Endothelial cell (in vitro differentiated cells): ENCODE results near the gene SPATS2. TPM values are rescaled to one million over a fixed set of nuclear protein-coding genes. Genes with fewer than 3 reads are reported as not detected.

Experiments
- DNase-seq: peaks from one replicate; pipeline ENCODE4 v3.0.0; 2021; ENCODE audit warnings: low spot score
- H3K27ac Mint-ChIP-seq: one replicate; pipeline ENCODE4 v1.8.0; 2021; ENCODE audit warnings: mixed read lengths, inconsistent platforms; ENCODE audit not compliant: unreplicated experiment
- H3K27me3 Mint-ChIP-seq: one replicate; pipeline ENCODE4 v1.8.0; 2021; ENCODE audit warnings: mild to moderate bottlenecking, moderate library complexity, mixed read lengths, inconsistent platforms; ENCODE audit not compliant: unreplicated experiment
- H3K36me3 Mint-ChIP-seq: one replicate; pipeline ENCODE4 v1.8.0; 2021; ENCODE audit warnings: mild to moderate bottlenecking, low read depth, mixed read lengths, inconsistent platforms; ENCODE audit not compliant: unreplicated experiment
- H3K4me1 Mint-ChIP-seq: one replicate; pipeline ENCODE4 v1.8.0; 2021; ENCODE audit warnings: mild to moderate bottlenecking, mixed read lengths, inconsistent platforms; ENCODE audit not compliant: unreplicated experiment
- H3K4me3 Mint-ChIP-seq: one replicate; pipeline ENCODE4 v1.8.0; 2021; ENCODE audit warnings: mild to moderate bottlenecking, mixed read lengths, inconsistent platforms; ENCODE audit not compliant: unreplicated experiment
- H3K9me3 Mint-ChIP-seq: one replicate; pipeline ENCODE4 v1.8.0; 2021; ENCODE audit warnings: mixed read lengths, inconsistent platforms; ENCODE audit not compliant: unreplicated experiment
- total RNA-seq: library from RNA; stranded (reverse); fragmentation: NEBNext Ultra II Directional; extraction: Animal tissue kit (Norgen Biotek cat#: 25700); gene quantifications from one replicate; pipeline ENCODE4 v1.2.1, GENCODE V29; 2021; ENCODE audit not compliant: unreplicated experiment
- TF ChIP-seq, protein P1 (sequence below): fragments of 200-600 bp; sonication (generic); IDR thresholded peaks from one replicate; pipeline ENCODE4 v1.5.0; 2021; ENCODE audit warnings: antibody characterized with exemption; ENCODE audit not compliant: unreplicated experiment

Gene SPATS2
- total RNA-seq, 1 donor from 2014 or later: 37.3 TPM

DNA sequence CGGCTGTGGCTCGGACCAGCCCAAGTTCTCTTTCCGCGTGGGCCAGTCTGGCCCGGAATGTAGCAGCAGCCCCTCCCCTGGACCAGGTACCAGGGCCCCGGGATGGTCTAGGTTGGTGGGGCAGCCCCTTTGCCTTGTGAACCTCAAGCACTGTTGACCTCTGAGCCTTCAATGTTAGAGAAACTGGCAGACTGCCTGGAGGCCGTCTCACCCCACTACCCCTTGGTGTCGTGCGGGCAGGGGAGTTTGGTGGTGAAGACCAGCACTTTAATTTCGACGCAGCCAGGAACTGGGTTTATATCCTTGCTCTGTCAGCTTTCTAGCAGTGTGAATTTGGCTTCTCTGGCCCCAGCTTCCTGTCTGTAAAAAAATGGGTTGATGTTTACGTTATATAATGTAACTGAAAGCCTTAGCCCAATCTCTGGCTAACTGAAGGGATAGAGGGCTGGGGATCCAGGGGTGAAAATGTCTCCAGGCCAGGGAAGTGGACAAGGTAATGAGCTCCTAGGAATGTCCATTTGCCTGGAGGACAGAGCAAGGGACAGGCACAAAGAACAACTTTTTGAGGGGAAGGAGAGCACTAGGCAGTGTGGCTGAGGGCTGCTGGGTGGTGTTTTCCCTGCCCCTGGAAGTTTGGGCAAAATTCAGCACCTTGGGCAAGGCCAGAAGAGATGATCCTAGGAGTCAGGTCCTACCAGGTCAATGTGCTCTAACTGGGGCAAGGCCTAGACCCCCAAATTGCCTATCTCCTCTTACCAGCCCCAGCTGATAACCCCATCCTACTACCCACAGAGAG, 189.3 kb downstream of the SPATS2 start:
- H3K36me3 Mint-ChIP-seq: peaks cover 20% of the 10 kb centered on the region
- DNase-seq: no peak
- H3K27ac Mint-ChIP-seq: no peak overlapping the region
- H3K4me3 Mint-ChIP-seq: no peak overlapping the region
- TF ChIP-seq, protein P1, sequence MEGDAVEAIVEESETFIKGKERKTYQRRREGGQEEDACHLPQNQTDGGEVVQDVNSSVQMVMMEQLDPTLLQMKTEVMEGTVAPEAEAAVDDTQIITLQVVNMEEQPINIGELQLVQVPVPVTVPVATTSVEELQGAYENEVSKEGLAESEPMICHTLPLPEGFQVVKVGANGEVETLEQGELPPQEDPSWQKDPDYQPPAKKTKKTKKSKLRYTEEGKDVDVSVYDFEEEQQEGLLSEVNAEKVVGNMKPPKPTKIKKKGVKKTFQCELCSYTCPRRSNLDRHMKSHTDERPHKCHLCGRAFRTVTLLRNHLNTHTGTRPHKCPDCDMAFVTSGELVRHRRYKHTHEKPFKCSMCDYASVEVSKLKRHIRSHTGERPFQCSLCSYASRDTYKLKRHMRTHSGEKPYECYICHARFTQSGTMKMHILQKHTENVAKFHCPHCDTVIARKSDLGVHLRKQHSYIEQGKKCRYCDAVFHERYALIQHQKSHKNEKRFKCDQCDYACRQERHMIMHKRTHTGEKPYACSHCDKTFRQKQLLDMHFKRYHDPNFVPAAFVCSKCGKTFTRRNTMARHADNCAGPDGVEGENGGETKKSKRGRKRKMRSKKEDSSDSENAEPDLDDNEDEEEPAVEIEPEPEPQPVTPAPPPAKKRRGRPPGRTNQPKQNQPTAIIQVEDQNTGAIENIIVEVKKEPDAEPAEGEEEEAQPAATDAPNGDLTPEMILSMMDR: no peak
- peaks cover 6% of the 10 kb centered on the region for H3K4me1 Mint-ChIP-seq
- peaks cover 13% of the 10 kb centered on the region for H3K27me3 Mint-ChIP-seq
- H3K9me3 Mint-ChIP-seq: no peaks in the 10 kb centered on the region

DNA sequence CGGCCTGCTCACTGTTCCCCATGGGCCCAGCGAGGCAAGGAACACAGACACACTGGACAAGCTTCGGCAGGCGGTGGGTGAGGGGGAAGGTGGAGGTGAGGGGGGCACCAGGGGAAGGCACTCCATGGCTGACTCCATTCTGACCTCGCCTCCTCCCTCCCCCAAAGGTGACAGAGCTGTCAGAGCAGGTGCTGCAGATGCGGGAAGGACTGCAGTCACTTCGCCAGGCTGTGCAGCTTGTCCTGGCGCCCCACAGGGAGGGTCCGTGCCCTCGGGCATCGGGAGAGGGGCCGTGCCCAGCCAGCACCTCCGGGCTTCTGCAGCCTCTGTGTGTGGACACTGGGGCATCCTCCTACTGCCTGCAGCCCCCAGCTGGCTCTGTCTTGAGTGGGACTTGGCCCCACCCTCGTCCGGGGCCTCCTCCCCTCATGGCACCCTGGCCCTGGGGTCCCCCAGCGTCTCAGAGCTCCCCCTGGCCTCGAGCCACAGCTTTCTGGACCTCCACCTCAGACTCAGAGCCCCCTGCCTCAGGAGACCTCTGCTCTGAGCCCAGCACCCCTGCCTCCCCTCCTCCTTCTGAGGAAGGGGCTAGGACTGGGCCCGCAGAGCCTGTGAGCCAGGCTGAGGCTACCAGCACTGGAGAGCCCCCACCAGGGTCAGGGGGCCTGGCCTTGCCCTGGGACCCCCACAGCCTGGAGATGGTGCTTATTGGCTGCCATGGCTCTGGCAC, 190.1 kb downstream of the SPATS2 start:
- Mint-ChIP-seq H3K9me3 (no peaks in the 10 kb centered on the region), H3K4me3 (no peak overlapping the region), H3K27ac (no peak overlapping the region), H3K4me1 (peaks cover 6% of the 10 kb centered on the region), H3K36me3 (peaks cover 23% of the 10 kb centered on the region), H3K27me3 (peaks cover 13% of the 10 kb centered on the region)
- DNase-seq: no peak
- TF ChIP-seq, protein P1: no peak

DNA sequence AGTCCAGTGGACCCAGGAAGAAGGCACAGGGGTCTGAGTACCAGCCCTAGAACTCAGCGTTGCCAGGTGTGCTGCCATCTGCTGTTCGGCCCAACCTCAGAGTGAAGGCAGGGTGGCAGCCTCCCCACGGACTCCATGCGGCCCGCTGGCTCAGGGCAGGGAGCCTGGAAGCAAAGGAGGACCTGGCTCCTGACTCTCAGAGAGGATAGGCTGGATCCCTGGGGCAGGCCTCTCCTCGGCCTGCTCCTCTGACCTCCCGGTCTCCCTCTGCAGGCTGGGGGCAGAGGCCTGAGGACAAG, 190.6 kb downstream of the SPATS2 start:
- TF ChIP-seq, protein P1: no peak
- Mint-ChIP-seq H3K27ac (no peak overlapping the region), H3K4me1 (peaks cover 2% of the 10 kb centered on the region), H3K4me3 (no peak overlapping the region), H3K9me3 (no peaks in the 10 kb centered on the region), H3K36me3 (peaks cover 28% of the 10 kb centered on the region), H3K27me3 (peaks cover 13% of the 10 kb centered on the region)
- DNase-seq: no peak

DNA sequence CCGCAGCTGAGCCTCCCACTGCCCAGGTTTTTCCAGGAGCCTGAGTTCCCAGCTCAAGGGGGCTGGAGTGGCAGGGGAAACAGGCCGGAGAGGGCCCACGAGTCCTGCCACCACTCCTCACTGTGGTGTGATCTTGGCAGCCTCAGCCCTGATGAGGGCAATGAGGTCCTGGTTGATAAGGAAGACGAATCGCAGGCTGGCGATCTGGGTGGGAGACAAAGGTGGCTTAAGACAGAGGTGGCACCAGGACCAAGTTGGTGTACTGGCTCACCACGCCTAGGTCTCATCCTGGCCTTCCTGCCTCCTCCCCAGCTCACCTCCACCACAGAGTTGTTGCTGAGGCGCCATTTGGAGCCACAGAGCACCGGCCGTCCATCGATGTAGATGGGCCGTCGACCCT, 191.3 kb downstream of the SPATS2 start:
- H3K9me3 Mint-ChIP-seq: no peaks in the 10 kb centered on the region
- no peak for DNase-seq
- H3K27ac Mint-ChIP-seq: no peak overlapping the region
- peaks cover 2% of the 10 kb centered on the region for H3K4me1 Mint-ChIP-seq
- TF ChIP-seq, protein P1: no peak
- peaks cover 28% of the 10 kb centered on the region for H3K36me3 Mint-ChIP-seq
- H3K4me3 Mint-ChIP-seq: no peak overlapping the region
- H3K27me3 Mint-ChIP-seq: peaks cover 9% of the 10 kb centered on the region
